DND-41 (cell line): Measurements from ENCODE around the gene OAS2.

Experiments used
- ATAC-seq: fragments of 200-7000 bp; cut with Tn5 transposase; 3 replicates; pipeline ENCODE4 v1.9.1; 2021; ENCODE audit warnings: low read depth; ENCODE audit not compliant: insufficient read depth
- DNase-seq: peaks from one replicate; pipeline ENCODE4 v3.0.0-alpha.2; 2020
- H2AFZ ChIP-seq: 2 replicates; pipeline ENCODE4 v1.6.0; 2012; ENCODE audit warnings: low read depth, low read length
- H3K27ac ChIP-seq: 2 replicates; pipeline ENCODE4 v1.5.1; 2012; ENCODE audit warnings: low read length, inconsistent platforms
- H3K27me3 ChIP-seq: fragments of 200-600 bp; sonication (generic); 2 replicates; pipeline ENCODE4 v1.6.0; 2012; ENCODE audit warnings: low read length, mild to moderate bottlenecking, inconsistent platforms; ENCODE audit not compliant: insufficient read depth, poor library complexity
- H3K36me3 ChIP-seq: 2 replicates; pipeline ENCODE4 v1.5.1; 2012; ENCODE audit warnings: low read length, inconsistent platforms; ENCODE audit not compliant: insufficient read depth
- H3K4me1 ChIP-seq: 2 replicates; pipeline ENCODE4 v1.5.1; 2012; ENCODE audit warnings: mild to moderate bottlenecking, low read length; ENCODE audit not compliant: insufficient read depth
- H3K4me2 ChIP-seq: 2 replicates; pipeline ENCODE4 v1.6.0; 2012; ENCODE audit warnings: mild to moderate bottlenecking, moderate library complexity, low read length, inconsistent platforms; ENCODE audit not compliant: insufficient read depth
- H3K4me3 ChIP-seq, 2 experiments: fragments of 200-600 bp in 1 of 2; shearing (Covaris generic) in 1 of 2; 2 replicates each; pipeline ENCODE4 v1.5.1; 2012 to 2016; ENCODE audit warnings: inconsistent platforms in 2 of 2, low read length in 2 of 2, mild to moderate bottlenecking in 2 of 2, low read depth in 1 of 2, moderate library complexity in 1 of 2
- H3K79me2 ChIP-seq: 2 replicates; pipeline ENCODE4 v1.6.0; 2012; ENCODE audit warnings: low read length, inconsistent platforms; ENCODE audit not compliant: insufficient read depth
- H3K9ac ChIP-seq: 2 replicates; pipeline ENCODE4 v1.6.0; 2012; ENCODE audit warnings: low read depth, mild to moderate bottlenecking, inconsistent platforms, low read length, moderate library complexity
- H3K9me3 ChIP-seq: 2 replicates; pipeline ENCODE4 v1.5.1; 2012; ENCODE audit warnings: low read length, moderate library complexity, mild to moderate bottlenecking, inconsistent platforms; ENCODE audit not compliant: insufficient read depth, severe bottlenecking
- H4K20me1 ChIP-seq: 2 replicates; pipeline ENCODE4 v1.6.0; 2012; ENCODE audit warnings: low read length; ENCODE audit not compliant: insufficient read depth
- CTCF ChIP-seq: IDR thresholded peaks from 2 replicates; pipeline ENCODE4 v1.5.1; 2012; ENCODE audit warnings: borderline replicate concordance, low read length, moderate library complexity, mild to moderate bottlenecking; ENCODE audit not compliant: poor library complexity, severe bottlenecking; ENCODE audit errors: extremely low read depth
- EZH2 ChIP-seq: IDR thresholded peaks from 3 replicates; pipeline ENCODE4 v1.6.1; 2012; ENCODE audit warnings: borderline replicate concordance, low read depth, mild to moderate bottlenecking, moderate library complexity, low read length, inconsistent platforms; ENCODE audit not compliant: severe bottlenecking

OAS2 gene

DNA sequence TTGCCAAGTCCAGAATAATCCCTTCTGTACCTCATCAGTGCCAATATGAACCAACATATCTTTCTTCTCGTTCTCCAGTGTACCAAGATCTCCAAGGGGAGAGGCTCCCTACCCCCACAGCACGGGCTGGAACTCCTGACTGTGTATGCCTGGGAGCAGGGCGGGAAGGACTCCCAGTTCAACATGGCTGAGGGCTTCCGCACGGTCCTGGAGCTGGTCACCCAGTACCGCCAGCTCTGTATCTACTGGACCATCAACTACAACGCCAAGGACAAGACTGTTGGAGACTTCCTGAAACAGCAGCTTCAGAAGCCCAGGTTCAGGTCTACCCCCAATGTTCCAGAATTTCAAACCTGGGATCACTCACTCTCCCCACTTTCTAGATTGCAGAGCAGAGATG, 10.5 kb upstream of the OAS2 start:
- no peak for ATAC-seq

DNA sequence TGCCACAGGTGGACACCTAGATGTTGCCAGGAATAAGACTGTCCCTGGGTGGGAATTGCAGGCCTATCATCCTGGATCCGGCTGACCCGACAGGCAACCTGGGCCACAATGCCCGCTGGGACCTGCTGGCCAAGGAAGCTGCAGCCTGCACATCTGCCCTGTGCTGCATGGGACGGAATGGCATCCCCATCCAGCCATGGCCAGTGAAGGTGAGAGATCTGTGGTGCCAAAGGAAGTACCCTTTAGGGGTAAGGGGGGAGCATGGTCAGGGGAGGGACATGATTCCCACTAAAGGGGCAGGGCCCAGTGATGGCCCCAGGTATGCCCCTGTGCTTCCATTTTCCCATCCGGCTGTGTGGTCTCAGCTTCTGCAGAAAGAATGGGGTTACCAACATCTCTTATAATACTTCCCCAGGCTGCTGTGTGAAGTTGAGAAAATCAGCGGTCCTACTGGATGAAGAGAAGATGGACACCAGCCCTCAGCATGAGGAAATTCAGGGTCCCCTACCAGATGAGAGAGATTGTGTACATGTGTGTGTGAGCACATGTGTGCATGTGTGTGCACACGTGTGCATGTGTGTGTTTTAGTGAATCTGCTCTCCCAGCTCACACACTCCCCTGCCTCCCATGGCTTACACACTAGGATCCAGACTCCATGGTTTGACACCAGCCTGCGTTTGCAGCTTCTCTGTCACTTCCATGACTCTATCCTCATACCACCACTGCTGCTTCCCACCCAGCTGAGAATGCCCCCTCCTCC, 8.6 kb upstream of the OAS2 start:
- H3K9me3 ChIP-seq = no peaks in the 10 kb centered on the region
- no peak overlapping the region for H3K27ac ChIP-seq
- DNase-seq = no peak
- H4K20me1 ChIP-seq = no peaks in the 10 kb centered on the region
- H3K4me3 ChIP-seq = no peak overlapping the region
- H2AFZ ChIP-seq = no peak overlapping the region
- ATAC-seq = no peak
- no peak overlapping the region for H3K4me2 ChIP-seq
- no peak for TF ChIP-seq CTCF
- TF ChIP-seq EZH2 = no peak
- no peaks in the 10 kb centered on the region for H3K27me3 ChIP-seq
- H3K9ac ChIP-seq = no peak overlapping the region
- peaks cover 41% of the 10 kb centered on the region for H3K36me3 ChIP-seq
- H3K4me1 ChIP-seq = peaks cover 6% of the 10 kb centered on the region; the same call in 1 of the 2 replicates
- H3K79me2 ChIP-seq = no peaks in the 10 kb centered on the region

More for the DNA sequence above, 10.5 kb upstream of the OAS2 start:
- Histone ChIP-seq H3K4me1 (peaks cover 6% of the 10 kb centered on the region; the same call in 1 of the 2 replicates), H2AFZ (no peak overlapping the region), H3K4me3 (no peak overlapping the region), H3K9ac (no peak overlapping the region), H3K36me3 (peaks cover 58% of the 10 kb centered on the region), H4K20me1 (no peaks in the 10 kb centered on the region), H3K79me2 (no peaks in the 10 kb centered on the region), H3K4me2 (no peak overlapping the region), H3K27me3 (no peaks in the 10 kb centered on the region), H3K9me3 (no peaks in the 10 kb centered on the region), H3K27ac (no peak overlapping the region)
- TF ChIP-seq EZH2 (no peak), CTCF (no peak)
- DNase-seq = no peak

DNA sequence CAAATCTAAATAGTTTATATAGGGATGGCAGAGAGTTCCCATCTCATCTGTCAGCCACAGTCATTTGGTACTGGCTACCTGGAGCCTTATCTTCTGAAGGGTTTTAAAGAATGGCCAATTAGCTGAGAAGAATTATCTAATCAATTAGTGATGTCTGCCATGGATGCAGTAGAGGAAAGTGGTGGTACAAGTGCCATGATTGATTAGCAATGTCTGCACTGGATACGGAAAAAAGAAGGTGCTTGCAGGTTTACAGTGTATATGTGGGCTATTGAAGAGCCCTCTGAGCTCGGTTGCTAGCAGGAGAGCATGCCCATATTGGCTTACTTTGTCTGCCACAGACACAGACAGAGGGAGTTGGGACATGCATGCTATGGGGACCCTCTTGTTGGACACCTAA, 7.9 kb upstream of the OAS2 start:
- Histone ChIP-seq H3K36me3 (peaks cover 34% of the 10 kb centered on the region), H3K4me2 (no peak overlapping the region), H3K4me1 (peaks cover 6% of the 10 kb centered on the region; the same call in 1 of the 2 replicates), H3K9ac (no peak overlapping the region), H3K79me2 (no peaks in the 10 kb centered on the region), H3K27me3 (no peaks in the 10 kb centered on the region), H3K4me3 (no peak overlapping the region), H3K27ac (no peak overlapping the region), H4K20me1 (no peaks in the 10 kb centered on the region), H2AFZ (no peak overlapping the region), H3K9me3 (no peaks in the 10 kb centered on the region)
- ATAC-seq (no peak), DNase-seq (no peak)
- TF ChIP-seq CTCF = no peak
- no peak for TF ChIP-seq EZH2
